ENCODE measurements around the gene RHBDL2. TPM values are rescaled to one million over a fixed set of nuclear protein-coding genes. Genes with fewer than 3 reads are reported as not detected.
A peak's percentile ranks its signal among the peaks of the same experiment; 100 is the strongest.

The RHBDL2 gene
- total and polyA plus RNA-seq, 10 of the 15 experiments (the other 5 are each of a cell fraction or from before 2014, with no cell fraction given), result 0.05 TPM; not detected in 9

DNA sequence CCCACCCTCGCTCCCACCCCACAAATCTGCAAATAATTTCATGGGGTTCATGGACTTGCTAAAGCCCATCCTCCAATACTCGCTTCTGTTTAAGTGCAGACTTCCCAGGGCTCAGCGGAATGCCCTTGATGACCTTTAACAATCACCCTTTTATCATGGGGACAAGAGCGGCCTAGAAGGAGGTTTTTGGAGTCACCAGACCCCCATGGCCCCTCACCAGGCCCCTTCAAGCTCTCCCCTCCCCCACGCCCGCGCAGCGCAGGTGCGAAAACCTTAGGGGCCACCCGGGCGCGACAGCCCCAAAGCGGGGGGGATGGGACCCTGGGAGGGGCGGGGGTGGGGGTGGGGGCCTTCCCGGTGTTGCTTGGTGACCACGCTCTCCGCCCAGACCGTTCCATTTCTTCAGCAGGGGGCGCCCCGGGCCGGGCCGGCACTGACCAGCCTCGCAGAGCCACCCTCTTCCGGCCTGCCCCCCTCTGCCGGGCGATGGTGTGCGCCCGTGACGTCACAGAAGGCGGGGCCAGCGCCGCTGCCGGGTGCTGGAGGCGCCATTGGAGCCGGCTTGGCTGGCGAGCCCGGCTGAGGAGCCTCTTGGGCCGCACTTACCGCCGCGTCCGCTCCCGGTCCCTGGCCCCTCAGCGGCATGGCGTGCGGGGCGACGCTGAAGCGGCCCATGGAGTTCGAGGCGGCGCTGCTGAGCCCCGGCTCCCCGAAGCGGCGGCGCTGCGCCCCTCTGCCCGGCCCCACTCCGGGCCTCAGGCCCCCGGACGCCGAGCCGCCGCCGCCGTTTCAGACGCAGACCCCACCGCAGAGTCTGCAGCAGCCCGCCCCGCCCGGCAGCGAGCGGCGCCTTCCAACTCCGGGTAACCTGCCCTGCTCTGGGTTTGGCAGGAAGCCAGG lies 49.4 kb upstream of the RHBDL2 start, which contains the start of gene AKIRIN1 (continued):
- peak; percentile 92 for TF ChIP-seq BCLAF1 (IDR thresholded peaks at IDR 0.05)
- TF ChIP-seq RAD21 (IDR thresholded peaks at IDR 0.05; ENCODE audit: insufficient read depth, low read depth, low read length), result no peak
- peak; percentile 46; the same call in 1 of the 2 replicates for TF ChIP-seq SIN3A (IDR thresholded peaks at IDR 0.05; ENCODE audit: low read depth, low read length)
- TF ChIP-seq SUPT20H (IDR thresholded peaks at IDR 0.05; ENCODE audit: borderline replicate concordance, control insufficient read depth, low read depth, low read length), result no peak
- no peak for TF ChIP-seq PRDM15 (CRISPR knock-in tag; IDR thresholded peaks at IDR 0.05)
- 0 out of 2 replicates have a peak, but pooled peaks have one; percentile 34 for TF ChIP-seq MEF2A (IDR thresholded peaks at IDR 0.05; ENCODE audit: insufficient read depth, low read depth, low read length)
